GM12865 (cell line): ENCODE measurements around the gene HOXC10.
A peak's percentile ranks its signal among the peaks of the same experiment; 100 is the strongest.

ENCODE experiments used
- DNase-seq: peaks from one replicate; pipeline ENCODE4 v3.0.0; 2010; ENCODE audit warnings: low read depth
- H3K4me3 ChIP-seq: 2 replicates; pipeline ENCODE4 v1.5.1; 2011; ENCODE audit warnings: mild to moderate bottlenecking, low read depth, low read length, control low read depth
- CTCF ChIP-seq: IDR thresholded peaks from 2 replicates; pipeline ENCODE4 v1.5.1; 2011; ENCODE audit warnings: low read length, control low read depth, low read depth, inconsistent platforms; ENCODE audit not compliant: insufficient read depth; ENCODE audit errors: missing control alignments

The HOXC10 gene

GRCh38 chr12:54033106-54033979 is 48.4 kb downstream of the HOXC10 start:
- no peak overlapping the region for H3K4me3 ChIP-seq
- DNase-seq, result no peak
- no peak for TF ChIP-seq CTCF

- no peak for TF ChIP-seq CTCF
- DNase-seq, result no peak
- H3K4me3 ChIP-seq, result no peak overlapping the region
Observed at GRCh38 chr12:54033980-54034784, 49.2 kb downstream of the HOXC10 start.

GRCh38 chr12:54034785-54035310 is 49.9 kb downstream of the HOXC10 start:
- H3K4me3 ChIP-seq, result no peak overlapping the region
- no peak for TF ChIP-seq CTCF

DNA sequence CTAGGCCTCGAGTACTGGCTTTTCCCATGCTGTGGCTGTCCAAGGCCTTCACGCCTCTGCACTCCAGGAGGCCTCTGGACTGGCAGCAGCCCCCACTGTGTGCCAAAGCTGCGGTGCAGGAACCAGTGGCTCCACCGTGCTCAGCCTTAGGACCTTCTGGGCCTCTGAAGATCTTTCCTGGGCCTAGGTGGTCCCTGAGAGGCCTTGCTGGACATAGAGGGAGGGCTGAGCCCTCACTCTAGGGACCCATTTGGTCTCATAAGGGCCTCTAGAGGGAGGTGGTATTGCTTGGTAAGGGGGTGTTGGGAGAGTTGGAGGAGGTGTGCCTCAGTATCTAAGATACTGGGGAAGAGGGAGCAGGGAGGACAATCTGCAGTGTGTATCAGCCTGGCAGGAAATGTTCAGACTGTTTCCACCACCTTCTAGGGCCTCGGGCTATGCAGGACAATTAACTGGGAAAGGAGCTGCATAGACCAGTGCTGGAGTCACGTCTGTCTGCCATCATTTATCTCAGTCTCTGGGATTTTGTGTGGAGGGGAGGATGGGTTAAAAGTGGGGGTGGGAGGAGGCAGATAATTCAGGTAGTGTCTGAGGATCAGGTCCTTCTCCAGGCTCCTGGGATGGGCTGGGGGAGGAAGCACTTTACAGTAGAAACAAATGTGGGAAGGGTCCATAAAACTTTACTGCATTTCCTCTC is 50.8 kb downstream of the HOXC10 start:
- no peak for TF ChIP-seq CTCF
- no peak overlapping the region for H3K4me3 ChIP-seq
- DNase-seq, result no peak

More at GRCh38 chr12:54034785-54035310, 49.9 kb downstream of the HOXC10 start:
- DNase-seq, result no peak

DNA sequence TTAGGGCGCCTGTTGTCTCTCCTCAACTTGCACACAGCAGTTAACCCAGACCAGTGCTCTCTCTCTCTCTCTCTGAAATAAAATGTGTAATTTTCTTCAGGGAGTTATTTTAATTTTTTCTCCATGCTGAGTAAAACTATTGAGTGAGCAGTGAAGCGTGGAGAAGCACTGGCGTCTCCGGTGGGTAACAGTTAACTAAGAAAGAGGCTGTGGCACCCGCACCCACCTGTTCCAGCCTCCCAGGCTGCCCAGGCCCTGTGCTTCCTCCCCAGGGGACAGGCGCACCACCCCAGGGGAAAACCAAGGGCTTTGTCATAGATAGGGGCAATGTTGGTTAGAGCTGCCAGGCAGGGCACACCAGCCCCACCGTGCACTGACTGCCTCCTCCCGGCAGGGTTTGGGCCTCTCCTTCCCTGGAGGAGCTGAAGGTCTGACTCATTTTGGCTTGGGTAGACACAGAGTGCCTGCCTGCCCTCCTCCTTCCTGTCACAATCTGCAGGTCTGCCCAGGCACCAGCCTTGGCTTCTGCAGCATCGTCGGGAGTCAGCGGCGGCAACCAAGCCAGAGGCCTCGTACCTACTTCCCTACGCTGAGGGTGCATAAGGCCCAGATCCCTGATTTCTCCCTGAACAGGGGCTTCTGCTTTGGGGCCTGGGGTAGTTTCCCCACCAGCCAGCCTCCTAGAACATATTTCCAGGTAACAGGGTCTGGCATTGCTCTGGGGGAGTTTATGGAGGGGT is 51.8 kb downstream of the HOXC10 start:
- no peak overlapping the region for H3K4me3 ChIP-seq
- TF ChIP-seq CTCF, result no peak
- DNase-seq, result peak; percentile 18
